ENCODE data around the gene NLRX1.
A peak's percentile ranks its signal among the peaks of the same experiment; 100 is the strongest.

- peak in 6 of 7 experiments; percentile 44 to 62 (median 53) for TF ChIP-seq CTCF (IDR thresholded peaks at IDR 0.05)
- TF ChIP-seq POLR2A (IDR thresholded peaks at IDR 0.05), result no peak
These were observed 34.0 kb upstream of the NLRX1 start for GRCh38 chr11:119134389-119134978.

All from body of pancreas (tissue), 4 donors.